Activated gamma-delta T cell treated with anti-CD3 and anti-CD28 coated beads, Interleukin-2, amount 50 U/mL, for 16 hours (primary cell): Measurements from ENCODE around the gene PNISR.
"Not testable (repeated sequence)": the region's sequence is repeated elsewhere in the genome, so short reads cannot be mapped to it uniquely, and the experiment has no call there.

Experiments used
- DNase-seq: peaks from one replicate; pipeline ENCODE4 v3.0.0-alpha.2; 2020; ENCODE audit warnings: low read depth

The PNISR gene

GRCh38 chr6:99424761-99425646, at the start of gene PNISR:
Gene PNISR, minus strand, starts transcription at chr6:99425308. Its CDS starts 10,649 bp downstream, at chr6:99414659.
- peak; percentile 81 for DNase-seq

GRCh38 chr6:99473730-99474129, 48.6 kb upstream of the PNISR start:
- DNase-seq, result no peak

GRCh38 chr6:99471638-99472037, 46.5 kb upstream of the PNISR start:
- no peak for DNase-seq

- DNase-seq, result no peak
Observed at GRCh38 chr6:99467509-99468106, 42.5 kb upstream of the PNISR start.

- DNase-seq, result not testable (repeated sequence)
Observed at GRCh38 chr6:99459133-99459532, 34.0 kb upstream of the PNISR start.

GRCh38 chr6:99458319-99458718, 33.2 kb upstream of the PNISR start:
- DNase-seq, result no peak

- no peak for DNase-seq
Observed at GRCh38 chr6:99446076-99446475, 21.0 kb upstream of the PNISR start.

- DNase-seq, result no peak
Observed at GRCh38 chr6:99434702-99435530, 9.8 kb upstream of the PNISR start.

GRCh38 chr6:99432877-99433276, 7.8 kb upstream of the PNISR start:
- DNase-seq, result no peak

GRCh38 chr6:99431901-99432300, 6.8 kb upstream of the PNISR start:
- no peak for DNase-seq

GRCh38 chr6:99427988-99428387, 2.9 kb upstream of the PNISR start:
- DNase-seq, result no peak

- no peak for DNase-seq
Observed at GRCh38 chr6:99426451-99426757, 1.3 kb upstream of the PNISR start.

GRCh38 chr6:99425647-99426450, 741 bp upstream of the PNISR start:
- DNase-seq, result peak; percentile 42

GRCh38 chr6:99424022-99424421, 1.1 kb downstream of the PNISR start:
- DNase-seq, result no peak

GRCh38 chr6:99422912-99423311, 2.2 kb downstream of the PNISR start:
- DNase-seq, result no peak

GRCh38 chr6:99416892-99417767, 8.0 kb downstream of the PNISR start:
- no peak for DNase-seq

- DNase-seq, result no peak
Observed at GRCh38 chr6:99416226-99416625, 8.9 kb downstream of the PNISR start.

- DNase-seq, result no peak
Observed at GRCh38 chr6:99415446-99415845, 9.7 kb downstream of the PNISR start.

GRCh38 chr6:99412065-99412464, 13.0 kb downstream of the PNISR start:
- no peak for DNase-seq

- DNase-seq, result no peak
Observed at GRCh38 chr6:99409672-99410071, 15.4 kb downstream of the PNISR start.

- DNase-seq, result no peak
Observed at GRCh38 chr6:99407076-99407475, 18.0 kb downstream of the PNISR start.
